Smooth muscle cell (in vitro differentiated cells): Measurements from ENCODE around the gene TEDC2. TPM values are rescaled to one million over a fixed set of nuclear protein-coding genes. Genes with fewer than 3 reads are reported as not detected.

Experiments used
- DNase-seq: peaks from one replicate; lab custom pipeline; 2025; ENCODE audit not compliant: unreplicated experiment; lab: John Stamatoyannopoulos, UW
- H2AFZ ChIP-seq: fragments of 200-600 bp; sonication (generic); 2 replicates; pipeline ENCODE4 v1.6.0; 2016; ENCODE audit warnings: antibody characterized with exemption, low read depth, mild to moderate bottlenecking
- H3F3A ChIP-seq: fragments of 200-600 bp; sonication (generic); 2 replicates; pipeline ENCODE4 v1.6.0; 2017; ENCODE audit warnings: antibody characterized with exemption, low read depth
- H3K27ac ChIP-seq: fragments of 200-600 bp; sonication (generic); 2 replicates; pipeline ENCODE4 v1.5.1; 2016; ENCODE audit warnings: low read depth, mild to moderate bottlenecking
- H3K27me3 ChIP-seq: fragments of 200-600 bp; sonication (generic); 2 replicates; pipeline ENCODE4 v1.6.1; 2016; ENCODE audit warnings: low read depth, mild to moderate bottlenecking
- H3K36me3 ChIP-seq: fragments of 200-600 bp; sonication (generic); 2 replicates; pipeline ENCODE4 v1.5.1; 2016; ENCODE audit warnings: low read depth
- H3K4me1 ChIP-seq: fragments of 200-600 bp; sonication (generic); 2 replicates; pipeline ENCODE4 v1.5.1; 2016; ENCODE audit warnings: low read depth
- H3K4me2 ChIP-seq: fragments of 200-600 bp; sonication (generic); 2 replicates; pipeline ENCODE4 v1.6.0; 2016; ENCODE audit warnings: mild to moderate bottlenecking
- H3K4me3 ChIP-seq: fragments of 200-600 bp; sonication (generic); 2 replicates; pipeline ENCODE4 v1.5.1; 2016; ENCODE audit warnings: mild to moderate bottlenecking
- H3K79me2 ChIP-seq: fragments of 200-600 bp; sonication (generic); 2 replicates; pipeline ENCODE4 v1.6.0; 2016; ENCODE audit warnings: low read depth, mild to moderate bottlenecking
- H3K9ac ChIP-seq: fragments of 200-600 bp; sonication (generic); 2 replicates; pipeline ENCODE4 v1.6.0; 2016; ENCODE audit warnings: low read depth
- H3K9me3 ChIP-seq: fragments of 200-600 bp; sonication (generic); replicated peaks from 2 replicates; pipeline ENCODE4 v1.5.1; 2016; ENCODE audit warnings: low read depth
- H4K20me1 ChIP-seq: fragments of 200-600 bp; sonication (generic); 2 replicates; pipeline ENCODE4 v1.6.0; 2016; ENCODE audit warnings: low read depth
- CTCF ChIP-seq: fragments of 200-600 bp; sonication (generic); IDR thresholded peaks from 2 replicates; pipeline ENCODE4 v1.5.1; 2017; ENCODE audit warnings: borderline replicate concordance, mild to moderate bottlenecking, antibody characterized with exemption; ENCODE audit not compliant: insufficient read depth, poor library complexity, severe bottlenecking
- WGBS: methylation state at CpG from one replicate; pipeline ENCODE4 v1.1.7; 2016; ENCODE audit warnings: low lambda C conversion rate; 5-methylcytosine and 5-hydroxymethylcytosine counted together
- polyA plus RNA-seq: library from polyadenylated mRNA; unstranded; fragments of >200 nt; fragmentation: Nextera tagmentation; extraction: Ambion mirVana; gene quantifications from 2 replicates; pipeline ENCODE4 v1.2.1, GENCODE V29; 2016
- total RNA-seq: library from RNA; depleted of rRNA; stranded (reverse); fragments of >200 nt; gene quantifications from 2 replicates; pipeline ENCODE4 v1.2.3, GENCODE V29; 2014

TEDC2 gene
- total and polyA plus RNA-seq, 2 experiments from 2014 or later: 8.0 to 13.3 TPM

- no peaks in the 10 kb centered on the region for H4K20me1 ChIP-seq
- WGBS: 88% methylated on average over 7 of the region's 7 CpGs
- TF ChIP-seq CTCF: no peak
- no peak for DNase-seq
- H3K27me3 ChIP-seq: no peaks in the 10 kb centered on the region
- no peaks in the 10 kb centered on the region for H3K36me3 ChIP-seq
- no peaks in the 10 kb centered on the region for H3F3A ChIP-seq
- no peak overlapping the region for H3K27ac ChIP-seq
- H3K79me2 ChIP-seq: no peaks in the 10 kb centered on the region
- H3K4me3 ChIP-seq: no peak overlapping the region
- no peak overlapping the region for H2AFZ ChIP-seq
- no peak overlapping the region for H3K4me2 ChIP-seq
- H3K4me1 ChIP-seq: no peaks in the 10 kb centered on the region
- H3K9ac ChIP-seq: no peak overlapping the region
- no peaks in the 10 kb centered on the region for H3K9me3 ChIP-seq
Observed at GRCh38 chr16:2422123-2422867, 37.6 kb upstream of the TEDC2 start.

GRCh38 chr16:2424061-2425007 lies 35.6 kb upstream of the TEDC2 start:
- H3K4me2 ChIP-seq: no peak overlapping the region
- no peak overlapping the region for H3K4me3 ChIP-seq
- H3F3A ChIP-seq: no peaks in the 10 kb centered on the region
- no peaks in the 10 kb centered on the region for H3K36me3 ChIP-seq
- no peaks in the 10 kb centered on the region for H3K79me2 ChIP-seq
- H3K27ac ChIP-seq: no peak overlapping the region
- 98% methylated on average over 24 of the region's 25 CpGs for WGBS
- no peak overlapping the region for H3K9ac ChIP-seq
- no peak overlapping the region for H2AFZ ChIP-seq
- DNase-seq: no peak
- H4K20me1 ChIP-seq: no peaks in the 10 kb centered on the region
- no peaks in the 10 kb centered on the region for H3K9me3 ChIP-seq
- no peaks in the 10 kb centered on the region for H3K27me3 ChIP-seq
- peaks cover 6% of the 10 kb centered on the region for H3K4me1 ChIP-seq
- no peak for TF ChIP-seq CTCF

- no peaks in the 10 kb centered on the region for H3K27me3 ChIP-seq
- no peaks in the 10 kb centered on the region for H3K9me3 ChIP-seq
- H3K79me2 ChIP-seq: peaks cover 6% of the 10 kb centered on the region
- H4K20me1 ChIP-seq: no peaks in the 10 kb centered on the region
- H3K4me3 ChIP-seq: no peak overlapping the region
- H3F3A ChIP-seq: no peaks in the 10 kb centered on the region
- H3K36me3 ChIP-seq: no peaks in the 10 kb centered on the region
- DNase-seq: no peak
- H3K4me2 ChIP-seq: no peak overlapping the region
- 90% methylated on average over 9 of the region's 9 CpGs for WGBS
- H3K4me1 ChIP-seq: peaks cover 8% of the 10 kb centered on the region
- TF ChIP-seq CTCF: no peak
- H2AFZ ChIP-seq: no peak overlapping the region
- H3K27ac ChIP-seq: no peak overlapping the region
- no peak overlapping the region for H3K9ac ChIP-seq
Observed at GRCh38 chr16:2425008-2425518, 34.8 kb upstream of the TEDC2 start.
